Measurements from ENCODE around the gene AP4M1. TPM values are rescaled to one million over a fixed set of nuclear protein-coding genes. Genes with fewer than 3 reads are reported as not detected.

The AP4M1 gene
- total and polyA plus RNA-seq, 10 of the 15 experiments (the other 5 are each of a cell fraction or from before 2014, with no cell fraction given), result 0.77 to 16.1 (median 13.0) TPM

DNA sequence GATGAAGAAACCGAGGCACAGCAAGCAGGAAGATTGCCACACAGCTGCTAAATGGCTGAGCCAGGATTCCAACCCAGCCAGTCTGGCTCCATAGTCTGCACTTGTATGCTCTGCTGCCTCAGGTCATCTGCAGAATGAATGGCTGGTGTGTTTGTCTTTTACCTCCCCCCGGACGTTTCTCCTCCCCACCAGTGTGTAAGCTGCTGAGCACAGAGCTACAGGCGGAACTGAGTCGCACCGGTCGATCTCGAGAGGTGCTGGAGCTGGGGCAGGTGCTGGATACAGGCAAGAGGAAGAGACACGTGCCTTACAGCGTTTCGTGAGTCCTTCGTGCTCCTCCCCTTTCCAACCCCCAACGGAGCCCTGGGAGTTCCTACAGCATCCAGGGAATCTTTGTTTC lies 20.6 kb downstream of the AP4M1 start:
- SMC1A ChIA-PET (ENCODE audit: uncharacterized antibody, unreplicated experiment), result interaction anchor here (1.3 kb wide), 1 partner anchor 20 kb away, joined by 3 read pairs; no protein-coding TSS in a partner anchor
- no peak for DNase-seq (ENCODE audit: low read depth, low spot score)
- CTCF ChIA-PET, result interaction anchor here (0.6 kb wide), 1 partner anchor 59 kb away, joined by 3 read pairs; no protein-coding TSS in a partner anchor
- ATAC-seq, result no peak
- WGBS (ENCODE audit: insufficient coverage, insufficient replicate concordance, low lambda C conversion rate, missing lambda C conversion rate), result 95% methylated on average over 12 of the region's 13 CpGs
- POLR2A ChIA-PET, result interaction anchor here (0.5 kb wide), 1 partner anchor 373 kb away, joined by 6 read pairs; no protein-coding TSS in a partner anchor
- FAIRE-seq, result no peak
- Histone ChIP-seq H3K4me2 (ENCODE audit: control insufficient read depth, insufficient read depth) (no peak overlapping the region), H3K27ac (ENCODE audit: control insufficient read depth, insufficient read depth) (no peak overlapping the region), H3K4me3 (no peak overlapping the region), H3K79me2 (ENCODE audit: control insufficient read depth, insufficient read depth, low read length) (peaks cover 17% of the 10 kb centered on the region), H3K36me3 (ENCODE audit: control insufficient read depth in 2 of 2, insufficient read depth in 2 of 2, low read length in 1 of 2) (no peaks in the 10 kb centered on the region; a peak in 1 of 4 replicates), H3K9ac (ENCODE audit: control insufficient read depth, insufficient read depth, low read length) (no peak overlapping the region), H2AFZ (ENCODE audit: control insufficient read depth, low read depth, low read length) (no peak overlapping the region), H3K27me3 (replicated peaks in 1 of 2; ENCODE audit: control insufficient read depth in 2 of 2, insufficient read depth in 2 of 2, low read length in 1 of 2) (no peaks in the 10 kb centered on the region), H3K9me3 (replicated peaks; ENCODE audit: control insufficient read depth, insufficient read depth, low read length) (no peaks in the 10 kb centered on the region), H3K4me1 (ENCODE audit: control insufficient read depth, insufficient read depth, low read length) (peaks cover 12% of the 10 kb centered on the region), H4K20me1 (ENCODE audit: control insufficient read depth, insufficient read depth) (no peaks in the 10 kb centered on the region)
- intact Hi-C loops (cut with micrococcal nuclease; ENCODE audit: unreplicated experiment) (no loop called here), in situ Hi-C loops (cut with MboI) (no loop called here)
- no TSS peak for BruUV-seq (replicated peaks)
- RAD21 ChIA-PET (ENCODE audit: unreplicated experiment), result no interaction called here
- no peak for TF ChIP-seq GATAD2B (conservative IDR thresholded peaks at IDR 0.05; ENCODE audit: low read depth)
- no peak for TF ChIP-seq EP300 (IDR thresholded peaks at IDR 0.05; ENCODE audit: borderline replicate concordance in 1 of 2, control insufficient read depth in 1 of 2, low read depth in 2 of 2, low read length in 2 of 2)
- TF ChIP-seq, protein P1, sequence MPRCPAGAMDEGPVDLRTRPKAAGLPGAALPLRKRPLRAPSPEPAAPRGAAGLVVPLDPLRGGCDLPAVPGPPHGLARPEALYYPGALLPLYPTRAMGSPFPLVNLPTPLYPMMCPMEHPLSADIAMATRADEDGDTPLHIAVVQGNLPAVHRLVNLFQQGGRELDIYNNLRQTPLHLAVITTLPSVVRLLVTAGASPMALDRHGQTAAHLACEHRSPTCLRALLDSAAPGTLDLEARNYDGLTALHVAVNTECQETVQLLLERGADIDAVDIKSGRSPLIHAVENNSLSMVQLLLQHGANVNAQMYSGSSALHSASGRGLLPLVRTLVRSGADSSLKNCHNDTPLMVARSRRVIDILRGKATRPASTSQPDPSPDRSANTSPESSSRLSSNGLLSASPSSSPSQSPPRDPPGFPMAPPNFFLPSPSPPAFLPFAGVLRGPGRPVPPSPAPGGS (IDR thresholded peaks at IDR 0.05; ENCODE audit: borderline replicate concordance, insufficient read depth, low read depth, low read length, poor library complexity, severe bottlenecking), result no peak
- TF ChIP-seq SREBF2 (IDR thresholded peaks at IDR 0.05; ENCODE audit: low read length), result no peak
- no peak for TF ChIP-seq IKZF1 (conservative IDR thresholded peaks at IDR 0.05)
- no peak for TF ChIP-seq NR2C1 (IDR thresholded peaks at IDR 0.05)
- no peak for TF ChIP-seq KDM1A (IDR thresholded peaks at IDR 0.05; ENCODE audit: borderline replicate concordance)
- no peak for TF ChIP-seq CHD4 (IDR thresholded peaks at IDR 0.05)
- TF ChIP-seq, protein P2, sequence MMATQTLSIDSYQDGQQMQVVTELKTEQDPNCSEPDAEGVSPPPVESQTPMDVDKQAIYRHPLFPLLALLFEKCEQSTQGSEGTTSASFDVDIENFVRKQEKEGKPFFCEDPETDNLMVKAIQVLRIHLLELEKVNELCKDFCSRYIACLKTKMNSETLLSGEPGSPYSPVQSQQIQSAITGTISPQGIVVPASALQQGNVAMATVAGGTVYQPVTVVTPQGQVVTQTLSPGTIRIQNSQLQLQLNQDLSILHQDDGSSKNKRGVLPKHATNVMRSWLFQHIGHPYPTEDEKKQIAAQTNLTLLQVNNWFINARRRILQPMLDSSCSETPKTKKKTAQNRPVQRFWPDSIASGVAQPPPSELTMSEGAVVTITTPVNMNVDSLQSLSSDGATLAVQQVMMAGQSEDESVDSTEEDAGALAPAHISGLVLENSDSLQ (IDR thresholded peaks at IDR 0.05), result no peak
- no peak for TF ChIP-seq RCOR1 (conservative IDR thresholded peaks at IDR 0.05; ENCODE audit: low read depth, low read length)
- TF ChIP-seq SREBF1 (IDR thresholded peaks at IDR 0.05; ENCODE audit: low read length), result no peak
- TF ChIP-seq, protein P3, sequence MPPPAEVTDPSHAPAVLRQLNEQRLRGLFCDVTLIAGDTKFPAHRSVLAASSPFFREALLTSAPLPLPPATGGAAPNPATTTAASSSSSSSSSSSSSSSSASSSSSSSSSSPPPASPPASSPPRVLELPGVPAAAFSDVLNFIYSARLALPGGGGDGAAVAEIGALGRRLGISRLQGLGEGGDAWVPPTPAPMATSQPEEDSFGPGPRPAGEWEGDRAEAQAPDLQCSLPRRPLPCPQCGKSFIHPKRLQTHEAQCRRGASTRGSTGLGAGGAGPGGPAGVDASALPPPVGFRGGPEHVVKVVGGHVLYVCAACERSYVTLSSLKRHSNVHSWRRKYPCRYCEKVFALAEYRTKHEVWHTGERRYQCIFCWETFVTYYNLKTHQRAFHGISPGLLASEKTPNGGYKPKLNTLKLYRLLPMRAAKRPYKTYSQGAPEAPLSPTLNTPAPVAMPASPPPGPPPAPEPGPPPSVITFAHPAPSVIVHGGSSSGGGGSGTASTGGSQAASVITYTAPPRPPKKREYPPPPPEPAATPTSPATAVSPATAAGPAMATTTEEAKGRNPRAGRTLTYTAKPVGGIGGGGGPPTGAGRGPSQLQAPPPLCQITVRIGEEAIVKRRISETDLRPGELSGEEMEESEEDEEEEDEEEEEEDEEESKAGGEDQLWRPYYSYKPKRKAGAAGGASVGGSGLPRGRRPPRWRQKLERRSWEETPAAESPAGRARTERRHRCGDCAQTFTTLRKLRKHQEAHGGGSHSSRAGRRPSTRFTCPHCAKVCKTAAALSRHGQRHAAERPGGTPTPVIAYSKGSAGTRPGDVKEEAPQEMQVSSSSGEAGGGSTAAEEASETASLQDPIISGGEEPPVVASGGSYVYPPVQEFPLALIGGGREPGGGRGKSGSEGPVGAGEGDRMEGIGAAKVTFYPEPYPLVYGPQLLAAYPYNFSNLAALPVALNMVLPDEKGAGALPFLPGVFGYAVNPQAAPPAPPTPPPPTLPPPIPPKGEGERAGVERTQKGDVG (CRISPR knock-in tag; IDR thresholded peaks at IDR 0.05), result no peak
- TF ChIP-seq CREM (IDR thresholded peaks at IDR 0.05; ENCODE audit: low read depth), result no peak
- TF ChIP-seq ZNF622 (IDR thresholded peaks at IDR 0.05), result no peak
- TF ChIP-seq NR2F1 (conservative IDR thresholded peaks at IDR 0.05), result no peak
- no peak for TF ChIP-seq NR2C2 (IDR thresholded peaks at IDR 0.05; ENCODE audit: borderline replicate concordance, control insufficient read depth, insufficient read length, low read depth)
